NCI-H1417 (cell line): Measurements from ENCODE around the gene SVIP.

Source experiments
- DNase-seq, 3 experiments: peaks; one replicate each; lab custom pipeline; 2025; lab: John Stamatoyannopoulos, UW

SVIP gene

DNA sequence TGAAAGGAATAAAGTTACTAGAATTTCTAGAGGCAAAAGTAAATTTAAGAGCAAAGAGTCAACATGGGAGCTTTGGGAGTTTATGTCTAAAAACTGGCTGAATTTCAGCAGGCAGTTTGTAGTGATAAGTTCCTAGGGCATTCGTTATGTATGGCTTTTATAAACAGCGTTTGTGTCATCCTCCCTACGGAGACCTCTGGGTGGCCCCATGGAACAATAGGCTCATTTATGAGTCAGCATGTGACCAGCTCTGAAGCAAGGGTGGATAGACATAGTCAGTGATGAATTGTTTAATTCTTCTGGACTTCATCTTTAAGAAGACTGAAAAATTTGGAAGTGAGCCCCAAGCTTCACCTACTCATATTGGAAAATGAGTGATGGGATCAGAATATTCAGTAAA, 37.1 kb downstream of the SVIP start:
- DNase-seq: peak in 1 of 3 experiments; percentile 27

DNA sequence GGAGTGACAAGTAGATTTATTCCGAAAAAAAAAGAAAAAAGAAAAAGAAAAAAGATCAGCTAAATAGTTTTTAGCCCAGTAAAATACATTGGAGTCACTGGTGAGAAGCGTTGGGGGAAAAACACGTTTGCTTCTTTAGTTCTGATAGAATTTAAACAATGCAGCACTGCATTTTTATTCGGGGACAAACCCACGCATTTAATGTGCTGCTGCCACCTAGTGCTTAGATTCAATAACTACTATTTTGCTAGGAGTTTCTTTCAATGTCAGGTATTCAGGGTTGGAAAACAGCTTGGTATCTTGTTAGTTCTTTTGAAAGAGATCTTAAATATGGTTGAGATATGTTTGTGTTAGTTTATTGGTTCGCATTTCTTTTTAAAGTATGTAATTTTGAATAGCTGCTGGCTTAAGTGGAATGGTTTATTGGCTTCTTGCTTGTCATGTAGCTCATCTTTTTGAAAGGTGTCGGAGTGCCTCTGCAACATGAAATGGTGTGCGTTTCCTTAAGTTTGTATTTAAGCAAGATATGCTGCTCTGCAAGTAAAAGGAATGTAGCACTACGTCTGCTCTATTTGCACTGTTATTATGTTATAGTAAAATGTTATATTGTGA, 41.9 kb downstream of the SVIP start:
- peak; percentile 28 to 84 (median 79) for DNase-seq

DNA sequence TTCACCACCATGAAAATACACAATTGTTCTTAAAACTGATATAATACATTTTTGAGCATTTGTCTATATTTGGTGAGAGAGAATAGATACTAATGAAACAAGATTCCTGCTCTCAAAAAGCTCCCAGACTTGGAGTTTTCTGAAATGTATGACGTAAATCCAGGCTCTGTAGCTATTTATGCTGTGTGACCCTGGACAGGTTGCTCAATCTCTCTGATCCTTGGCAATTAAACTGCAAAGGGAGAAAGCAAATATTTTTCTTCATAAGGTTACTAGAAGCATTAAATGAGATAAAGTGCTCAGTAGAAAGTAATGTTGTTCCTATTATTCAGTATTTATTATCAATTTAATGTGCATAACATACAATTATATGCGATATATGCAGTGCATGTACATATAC, 42.5 kb downstream of the SVIP start:
- DNase-seq: no peak

DNA sequence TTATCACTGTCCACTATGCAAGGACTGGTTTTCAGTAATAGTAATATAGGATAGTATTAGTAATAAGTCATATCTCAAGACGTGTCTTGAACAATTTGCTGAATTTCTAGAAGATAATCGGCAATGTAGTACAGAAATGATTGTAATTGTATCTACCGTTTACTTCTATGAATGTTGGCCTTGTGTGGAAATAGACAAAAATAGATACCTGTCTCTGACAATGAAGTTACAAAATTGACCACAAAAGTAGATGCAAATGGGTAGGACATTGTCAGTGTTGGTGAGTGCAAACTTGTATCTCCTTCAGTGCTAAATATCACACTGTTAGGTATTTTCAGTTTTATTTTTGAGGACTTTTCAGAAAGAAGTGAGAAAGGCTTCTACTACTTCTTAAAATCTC, 43.1 kb downstream of the SVIP start:
- no peak for DNase-seq

DNA sequence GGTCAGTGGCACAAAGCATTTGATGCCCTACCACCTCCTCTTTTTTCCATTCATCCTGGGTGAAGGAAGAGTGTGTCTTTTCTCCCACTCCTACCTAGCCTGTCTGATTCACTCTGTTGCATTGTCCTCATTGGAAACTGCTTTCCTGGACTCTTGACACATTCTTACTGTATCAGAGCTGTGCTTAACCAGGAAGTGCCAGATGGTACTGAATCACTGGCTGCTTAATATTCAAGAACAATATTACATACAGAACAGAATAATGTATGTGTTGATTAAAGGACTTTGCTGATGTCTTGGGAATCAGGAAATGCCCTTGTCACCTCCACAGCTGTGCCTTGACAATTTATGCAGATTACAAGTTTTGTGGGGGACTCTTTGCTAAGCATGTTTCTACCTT, 44.4 kb downstream of the SVIP start:
- peak in 1 of 3 experiments; percentile 10 for DNase-seq

DNA sequence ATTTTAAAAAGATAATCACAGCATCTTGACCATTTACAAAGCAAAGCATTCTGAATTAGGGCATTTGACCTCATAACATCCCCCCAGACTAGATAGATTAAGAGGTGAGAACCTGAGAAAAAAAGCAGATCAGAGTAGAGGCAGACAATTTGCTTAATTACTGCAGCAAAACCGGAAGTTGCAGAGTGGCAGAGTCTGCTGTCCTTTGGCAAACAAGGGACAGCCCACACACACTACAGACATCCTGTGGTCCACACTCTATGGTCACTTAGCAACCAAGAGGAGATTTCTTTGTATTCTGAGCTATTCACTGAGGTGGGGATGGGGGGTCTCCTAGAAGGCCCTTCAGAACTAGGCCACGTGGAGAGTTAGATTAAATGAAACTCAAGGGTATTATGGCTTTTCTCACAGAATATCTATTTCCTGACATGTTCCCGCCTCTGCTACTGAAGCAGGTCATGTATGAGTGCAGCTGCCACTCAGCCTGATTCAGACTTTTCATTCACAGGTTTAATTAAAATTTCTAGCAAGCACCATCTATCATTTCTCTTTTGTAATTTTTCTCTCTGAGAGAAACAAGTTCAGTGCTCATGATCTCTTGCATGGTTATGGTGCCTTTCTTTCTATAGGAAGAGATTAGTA, 48.5 kb downstream of the SVIP start:
- peak; percentile 62 to 92 (median 73) for DNase-seq

DNA sequence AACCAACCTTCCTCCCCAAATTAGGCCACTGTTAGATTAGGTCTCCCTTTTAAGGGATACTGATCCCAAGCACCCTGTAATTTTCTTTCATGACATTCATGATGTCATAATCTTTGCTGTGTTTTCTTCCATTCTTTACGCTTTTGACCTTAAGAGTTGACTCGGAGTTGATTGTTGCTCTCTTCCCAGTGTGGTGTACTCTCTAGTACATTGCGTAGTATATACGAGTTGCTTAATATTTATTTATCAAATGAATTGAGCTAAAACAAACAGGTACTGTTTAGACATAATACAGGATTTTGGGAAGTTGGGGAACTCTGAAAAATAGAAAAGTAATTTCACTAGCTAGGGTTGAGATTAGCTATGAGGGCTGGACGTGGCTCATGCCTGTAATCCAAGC, 49.8 kb downstream of the SVIP start:
- DNase-seq: no peak

DNA sequence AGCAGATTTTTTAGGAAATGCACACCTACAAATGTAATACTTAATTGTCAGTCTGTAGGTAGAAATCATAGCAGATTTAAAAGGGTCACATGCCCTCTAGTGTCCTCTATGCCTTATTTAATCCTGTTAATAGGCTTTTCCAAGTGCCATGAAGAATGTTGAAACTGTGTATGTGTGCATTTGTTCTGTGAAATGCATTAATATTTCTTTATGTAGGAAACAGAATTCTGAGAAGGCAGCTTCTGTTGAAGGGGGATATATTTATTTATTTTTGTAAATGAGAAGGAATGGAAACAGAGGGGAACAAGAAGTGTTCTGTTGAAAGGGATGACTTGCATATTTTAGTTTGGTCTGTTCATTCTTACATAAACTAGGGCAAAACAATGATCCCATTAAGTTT, 51.0 kb downstream of the SVIP start:
- DNase-seq: peak; percentile 10 to 66 (median 38)

DNA sequence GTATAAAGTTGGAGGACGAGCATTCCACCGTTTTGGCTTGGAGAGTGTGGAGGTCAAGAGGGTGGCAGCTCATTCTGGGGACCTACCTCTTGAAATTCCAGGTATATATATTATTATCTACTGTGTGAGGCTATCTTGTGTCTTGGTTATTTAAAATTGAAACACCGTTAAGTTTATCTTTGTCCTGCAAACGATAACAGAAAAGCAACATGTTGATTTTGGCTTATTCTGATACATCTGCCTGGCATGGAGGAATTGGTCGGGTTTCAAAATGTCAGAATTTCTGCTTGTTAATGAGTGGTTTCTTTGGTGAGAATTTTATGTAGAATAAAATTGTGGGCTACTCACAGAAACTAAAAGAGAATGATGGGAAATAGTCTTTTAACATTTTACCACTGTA, 54.4 kb downstream of the SVIP start:
- no peak for DNase-seq

DNA sequence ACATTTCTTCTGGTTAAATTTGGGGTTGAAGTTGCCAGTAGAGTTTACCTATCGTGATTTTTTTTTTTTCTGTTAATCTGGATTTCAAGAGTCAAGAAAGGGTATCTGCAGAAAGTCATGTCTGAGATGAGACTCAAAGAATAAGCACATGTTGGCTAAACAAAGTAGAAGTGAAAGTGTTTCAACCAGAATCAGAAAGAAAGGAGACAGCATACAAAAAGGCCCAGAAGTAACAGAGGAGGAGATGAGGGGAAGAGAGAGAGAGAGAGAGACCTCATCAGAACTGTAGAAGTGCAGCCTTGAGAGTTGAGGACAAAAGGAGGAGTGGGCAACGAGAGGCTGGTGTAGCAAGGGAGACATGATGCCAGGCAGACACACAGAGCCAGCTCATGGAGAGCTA, 54.9 kb downstream of the SVIP start:
- DNase-seq: no peak

DNA sequence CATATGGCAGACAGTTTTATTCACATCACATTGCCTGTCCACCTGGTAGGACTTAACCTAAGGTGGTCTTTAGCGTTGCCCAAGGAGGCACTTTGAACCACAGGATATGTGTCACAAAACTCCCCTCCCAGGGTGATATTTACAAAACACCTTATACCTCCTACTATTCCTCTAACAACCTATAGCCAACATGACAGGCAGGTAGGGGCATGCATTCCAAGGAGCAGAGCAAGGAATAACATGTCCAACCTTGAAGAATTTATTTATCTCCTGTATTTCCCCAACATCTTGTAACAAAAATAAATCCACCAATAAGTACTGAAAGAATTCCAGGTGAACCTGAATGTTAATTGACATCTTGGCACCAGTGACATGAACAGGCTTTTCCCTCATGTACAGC, 60.5 kb downstream of the SVIP start:
- no peak for DNase-seq
